Hepatocyte (in vitro differentiated cells): Measurements from ENCODE around the gene CCDC78.

Source experiments
- CTCF ChIP-seq: fragments of 200-600 bp; sonication (generic); IDR thresholded peaks from 2 replicates; pipeline ENCODE4 v1.5.1; 2016; ENCODE audit warnings: antibody characterized with exemption, mild to moderate bottlenecking; ENCODE audit not compliant: poor library complexity
- EZH2 ChIP-seq: fragments of 200-600 bp; sonication (generic); IDR thresholded peaks from 2 replicates; pipeline ENCODE4 v1.6.1; 2016; ENCODE audit warnings: antibody characterized with exemption, mild to moderate bottlenecking, borderline replicate concordance

- TF ChIP-seq CTCF (no peak), EZH2 (no peak)
Measured at GRCh38 chr16:686459-687260, 39.6 kb downstream of the CCDC78 start.
